Measurements from ENCODE around the gene HOXB7. TPM values are rescaled to one million over a fixed set of nuclear protein-coding genes. Genes with fewer than 3 reads are reported as not detected.

The HOXB7 gene
- total and polyA plus RNA-seq, 10 of the 15 experiments (the other 5 are each of a cell fraction or from before 2014, with no cell fraction given) = 2.8 to 7.4 (median 4.2) TPM

DNA sequence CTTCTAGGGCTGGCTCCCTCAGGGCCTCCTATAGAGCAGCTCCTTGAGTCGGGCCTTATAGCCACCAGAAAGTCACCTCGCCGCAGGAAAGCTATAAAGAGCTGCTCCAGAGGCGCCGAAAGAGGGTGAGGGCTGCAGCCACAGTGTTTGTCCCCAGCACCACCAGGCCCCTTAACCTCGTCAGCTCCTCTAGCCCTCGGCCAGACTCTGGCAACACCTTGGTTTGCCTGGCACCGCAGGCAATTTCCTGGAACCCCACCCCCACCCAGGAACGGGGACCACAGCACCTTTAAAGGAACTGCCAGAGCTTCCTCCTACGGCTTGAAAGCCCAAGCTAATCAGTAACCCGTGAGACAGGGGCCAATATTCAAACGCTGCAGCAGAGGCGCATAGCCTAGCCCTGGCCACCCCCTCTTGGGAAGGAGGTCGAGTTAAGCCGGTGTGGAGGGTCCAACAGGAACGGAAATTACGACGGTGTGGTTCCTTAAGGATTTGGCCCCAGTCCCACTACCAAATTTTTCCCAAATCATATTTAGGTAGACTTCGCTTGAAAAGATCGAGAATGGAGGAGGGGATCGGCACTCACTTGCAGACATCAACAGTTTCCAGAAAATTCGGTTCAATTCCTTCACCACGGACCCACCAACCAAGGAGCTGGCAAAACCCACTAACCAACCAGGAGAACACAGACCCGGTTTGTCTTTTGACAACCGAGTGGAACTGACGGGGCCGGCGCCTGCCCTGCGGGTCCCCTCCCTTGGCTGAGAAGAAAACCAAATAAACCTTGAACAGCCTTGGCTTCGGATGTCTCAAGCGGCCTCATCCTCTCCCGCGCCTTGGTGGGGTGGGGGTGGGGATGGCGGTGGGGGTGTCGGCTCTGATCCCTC is 9.0 kb downstream of the HOXB7 start:
- TF ChIP-seq EED (IDR thresholded peaks at IDR 0.05; ENCODE audit: low read depth) = no peak
- no peak for TF ChIP-seq IKZF1 (conservative IDR thresholded peaks at IDR 0.05)
- no peak for TF ChIP-seq ZNF207 (IDR thresholded peaks at IDR 0.05; ENCODE audit: borderline replicate concordance)
- TF ChIP-seq RAD51 (IDR thresholded peaks at IDR 0.05) = no peak
- no peak for TF ChIP-seq POU2F2 (IDR thresholded peaks at IDR 0.05; ENCODE audit: borderline replicate concordance, low read depth, low read length)
- TF ChIP-seq BMI1 (IDR thresholded peaks at IDR 0.05; ENCODE audit: borderline replicate concordance) = no peak
- no peak for TF ChIP-seq ESRRA (IDR thresholded peaks at IDR 0.05; ENCODE audit: low read length)
- TF ChIP-seq, protein P1, sequence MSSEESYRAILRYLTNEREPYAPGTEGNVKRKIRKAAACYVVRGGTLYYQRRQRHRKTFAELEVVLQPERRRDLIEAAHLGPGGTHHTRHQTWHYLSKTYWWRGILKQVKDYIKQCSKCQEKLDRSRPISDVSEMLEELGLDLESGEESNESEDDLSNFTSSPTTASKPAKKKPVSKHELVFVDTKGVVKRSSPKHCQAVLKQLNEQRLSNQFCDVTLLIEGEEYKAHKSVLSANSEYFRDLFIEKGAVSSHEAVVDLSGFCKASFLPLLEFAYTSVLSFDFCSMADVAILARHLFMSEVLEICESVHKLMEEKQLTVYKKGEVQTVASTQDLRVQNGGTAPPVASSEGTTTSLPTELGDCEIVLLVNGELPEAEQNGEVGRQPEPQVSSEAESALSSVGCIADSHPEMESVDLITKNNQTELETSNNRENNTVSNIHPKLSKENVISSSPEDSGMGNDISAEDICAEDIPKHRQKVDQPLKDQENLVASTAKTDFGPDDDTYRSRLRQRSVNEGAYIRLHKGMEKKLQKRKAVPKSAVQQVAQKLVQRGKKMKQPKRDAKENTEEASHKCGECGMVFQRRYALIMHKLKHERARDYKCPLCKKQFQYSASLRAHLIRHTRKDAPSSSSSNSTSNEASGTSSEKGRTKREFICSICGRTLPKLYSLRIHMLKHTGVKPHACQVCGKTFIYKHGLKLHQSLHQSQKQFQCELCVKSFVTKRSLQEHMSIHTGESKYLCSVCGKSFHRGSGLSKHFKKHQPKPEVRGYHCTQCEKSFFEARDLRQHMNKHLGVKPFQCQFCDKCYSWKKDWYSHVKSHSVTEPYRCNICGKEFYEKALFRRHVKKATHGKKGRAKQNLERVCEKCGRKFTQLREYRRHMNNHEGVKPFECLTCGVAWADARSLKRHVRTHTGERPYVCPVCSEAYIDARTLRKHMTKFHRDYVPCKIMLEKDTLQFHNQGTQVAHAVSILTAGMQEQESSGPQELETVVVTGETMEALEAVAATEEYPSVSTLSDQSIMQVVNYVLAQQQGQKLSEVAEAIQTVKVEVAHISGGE (CRISPR knock-in tag; IDR thresholded peaks at IDR 0.05) = no peak
- TF ChIP-seq, protein P2, sequence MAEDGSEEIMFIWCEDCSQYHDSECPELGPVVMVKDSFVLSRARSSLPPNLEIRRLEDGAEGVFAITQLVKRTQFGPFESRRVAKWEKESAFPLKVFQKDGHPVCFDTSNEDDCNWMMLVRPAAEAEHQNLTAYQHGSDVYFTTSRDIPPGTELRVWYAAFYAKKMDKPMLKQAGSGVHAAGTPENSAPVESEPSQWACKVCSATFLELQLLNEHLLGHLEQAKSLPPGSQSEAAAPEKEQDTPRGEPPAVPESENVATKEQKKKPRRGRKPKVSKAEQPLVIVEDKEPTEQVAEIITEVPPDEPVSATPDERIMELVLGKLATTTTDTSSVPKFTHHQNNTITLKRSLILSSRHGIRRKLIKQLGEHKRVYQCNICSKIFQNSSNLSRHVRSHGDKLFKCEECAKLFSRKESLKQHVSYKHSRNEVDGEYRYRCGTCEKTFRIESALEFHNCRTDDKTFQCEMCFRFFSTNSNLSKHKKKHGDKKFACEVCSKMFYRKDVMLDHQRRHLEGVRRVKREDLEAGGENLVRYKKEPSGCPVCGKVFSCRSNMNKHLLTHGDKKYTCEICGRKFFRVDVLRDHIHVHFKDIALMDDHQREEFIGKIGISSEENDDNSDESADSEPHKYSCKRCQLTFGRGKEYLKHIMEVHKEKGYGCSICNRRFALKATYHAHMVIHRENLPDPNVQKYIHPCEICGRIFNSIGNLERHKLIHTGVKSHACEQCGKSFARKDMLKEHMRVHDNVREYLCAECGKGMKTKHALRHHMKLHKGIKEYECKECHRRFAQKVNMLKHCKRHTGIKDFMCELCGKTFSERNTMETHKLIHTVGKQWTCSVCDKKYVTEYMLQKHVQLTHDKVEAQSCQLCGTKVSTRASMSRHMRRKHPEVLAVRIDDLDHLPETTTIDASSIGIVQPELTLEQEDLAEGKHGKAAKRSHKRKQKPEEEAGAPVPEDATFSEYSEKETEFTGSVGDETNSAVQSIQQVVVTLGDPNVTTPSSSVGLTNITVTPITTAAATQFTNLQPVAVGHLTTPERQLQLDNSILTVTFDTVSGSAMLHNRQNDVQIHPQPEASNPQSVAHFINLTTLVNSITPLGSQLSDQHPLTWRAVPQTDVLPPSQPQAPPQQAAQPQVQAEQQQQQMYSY (CRISPR knock-in tag; IDR thresholded peaks at IDR 0.05) = no peak
- no peak for TF ChIP-seq CREM (IDR thresholded peaks at IDR 0.05; ENCODE audit: low read depth)
- TF ChIP-seq, protein P3, sequence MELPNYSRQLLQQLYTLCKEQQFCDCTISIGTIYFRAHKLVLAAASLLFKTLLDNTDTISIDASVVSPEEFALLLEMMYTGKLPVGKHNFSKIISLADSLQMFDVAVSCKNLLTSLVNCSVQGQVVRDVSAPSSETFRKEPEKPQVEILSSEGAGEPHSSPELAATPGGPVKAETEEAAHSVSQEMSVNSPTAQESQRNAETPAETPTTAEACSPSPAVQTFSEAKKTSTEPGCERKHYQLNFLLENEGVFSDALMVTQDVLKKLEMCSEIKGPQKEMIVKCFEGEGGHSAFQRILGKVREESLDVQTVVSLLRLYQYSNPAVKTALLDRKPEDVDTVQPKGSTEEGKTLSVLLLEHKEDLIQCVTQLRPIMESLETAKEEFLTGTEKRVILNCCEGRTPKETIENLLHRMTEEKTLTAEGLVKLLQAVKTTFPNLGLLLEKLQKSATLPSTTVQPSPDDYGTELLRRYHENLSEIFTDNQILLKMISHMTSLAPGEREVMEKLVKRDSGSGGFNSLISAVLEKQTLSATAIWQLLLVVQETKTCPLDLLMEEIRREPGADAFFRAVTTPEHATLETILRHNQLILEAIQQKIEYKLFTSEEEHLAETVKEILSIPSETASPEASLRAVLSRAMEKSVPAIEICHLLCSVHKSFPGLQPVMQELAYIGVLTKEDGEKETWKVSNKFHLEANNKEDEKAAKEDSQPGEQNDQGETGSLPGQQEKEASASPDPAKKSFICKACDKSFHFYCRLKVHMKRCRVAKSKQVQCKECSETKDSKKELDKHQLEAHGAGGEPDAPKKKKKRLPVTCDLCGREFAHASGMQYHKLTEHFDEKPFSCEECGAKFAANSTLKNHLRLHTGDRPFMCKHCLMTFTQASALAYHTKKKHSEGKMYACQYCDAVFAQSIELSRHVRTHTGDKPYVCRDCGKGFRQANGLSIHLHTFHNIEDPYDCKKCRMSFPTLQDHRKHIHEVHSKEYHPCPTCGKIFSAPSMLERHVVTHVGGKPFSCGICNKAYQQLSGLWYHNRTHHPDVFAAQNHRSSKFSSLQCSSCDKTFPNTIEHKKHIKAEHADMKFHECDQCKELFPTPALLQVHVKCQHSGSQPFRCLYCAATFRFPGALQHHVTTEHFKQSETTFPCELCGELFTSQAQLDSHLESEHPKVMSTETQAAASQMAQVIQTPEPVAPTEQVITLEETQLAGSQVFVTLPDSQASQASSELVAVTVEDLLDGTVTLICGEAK (IDR thresholded peaks at IDR 0.05; ENCODE audit: borderline replicate concordance) = no peak
- no peak overlapping the region for H3K4me2 ChIP-seq (ENCODE audit: control insufficient read depth, insufficient read depth)
- peaks cover 6% of the 10 kb centered on the region; the same call in 1 of the 2 replicates for H3K4me1 ChIP-seq (ENCODE audit: control insufficient read depth, insufficient read depth, low read length)
- no TSS peak for BruUV-seq (replicated peaks)
- ATAC-seq (no peak), DNase-seq (ENCODE audit: low read depth, low spot score) (no peak), FAIRE-seq (no peak)
- intact Hi-C loops (cut with micrococcal nuclease; ENCODE audit: unreplicated experiment) = no loop called here
- ChIA-PET POLR2A (interaction anchor here (0.6 to 1.7 kb wide), 5 partner anchors 8 to 488 kb away, joined by 3 to 11 read pairs (median 7); partner anchors contain the start of gene HOXB5), RAD21 (ENCODE audit: unreplicated experiment) (interaction anchor here (0.6 to 2.1 kb wide), 10 partner anchors 9 to 576 kb away, joined by 3 to 8 read pairs (median 3); partner anchors contain the start of genes HOXB5 and HOXB9), SMC1A (ENCODE audit: uncharacterized antibody, unreplicated experiment) (interaction anchor here (0.9 to 2.3 kb wide), 5 partner anchors 9 to 344 kb away, joined by 3 to 8 read pairs (median 5); partner anchors contain the start of gene HOXB8), CTCF (interaction anchor here (0.6 to 1.9 kb wide), 12 partner anchors 8 to 583 kb away, joined by 3 to 7 read pairs (median 4); partner anchors contain the start of gene HOXB7)
- no peaks in the 10 kb centered on the region for H4K20me1 ChIP-seq (ENCODE audit: control insufficient read depth, insufficient read depth)
- no peak overlapping the region for H3K9ac ChIP-seq (ENCODE audit: control insufficient read depth, insufficient read depth, low read length)
- no peaks in the 10 kb centered on the region for H3K9me3 ChIP-seq (replicated peaks; ENCODE audit: control insufficient read depth, insufficient read depth, low read length)
- in situ Hi-C loops (cut with MboI) = no loop called here
- no peak overlapping the region for H3K27ac ChIP-seq (ENCODE audit: control insufficient read depth, insufficient read depth)
- H3K4me3 ChIP-seq = no peak overlapping the region
- peaks cover 16 to 38% of the 10 kb centered on the region in 2 experiments for H3K27me3 ChIP-seq (replicated peaks in 1 of 2; ENCODE audit: control insufficient read depth in 2 of 2, insufficient read depth in 2 of 2, low read length in 1 of 2)
- no peak overlapping the region for H2AFZ ChIP-seq (ENCODE audit: control insufficient read depth, low read depth, low read length)
- no peaks in the 10 kb centered on the region for H3K79me2 ChIP-seq (ENCODE audit: control insufficient read depth, insufficient read depth, low read length)
- WGBS (ENCODE audit: insufficient coverage, insufficient replicate concordance, low lambda C conversion rate, missing lambda C conversion rate) = 28% methylated on average over 35 of the region's 35 CpGs
- no peaks in the 10 kb centered on the region for H3K36me3 ChIP-seq (ENCODE audit: control insufficient read depth in 2 of 2, insufficient read depth in 2 of 2, low read length in 1 of 2)

All from GM12878 (cell line).